K562 (cell line): ENCODE data around the gene EMC9. TPM values are rescaled to one million over a fixed set of nuclear protein-coding genes. Genes with fewer than 3 reads are reported as not detected.

Experiments used
- ADNP ChIP-seq: fragments of 200-800 bp; sonication (Bioruptor generic); IDR thresholded peaks from 2 replicates; pipeline ENCODE4 v1.6.1; 2016; ENCODE audit warnings: missing genetic modification characterization, missing compliant biosample characterization
- CC2D1A ChIP-seq: fragments of 450-650 bp; IDR thresholded peaks from 2 replicates; pipeline ENCODE4 v1.6.1; 2017; ENCODE audit warnings: mild to moderate bottlenecking
- CHCHD3 ChIP-seq: fragments of 250-450 bp; sonication (Bioruptor Pico); IDR thresholded peaks from 2 replicates; pipeline ENCODE4 v2.1.2; 2022; ENCODE audit warnings: mild to moderate bottlenecking
- COPS2 ChIP-seq: fragments of 450-650 bp; conservative IDR thresholded peaks from 2 replicates; pipeline ENCODE4 v1.6.1; 2016; ENCODE audit warnings: mild to moderate bottlenecking, moderate library complexity
- FOXA1 ChIP-seq: fragments of 450-650 bp; IDR thresholded peaks from 2 replicates; pipeline ENCODE4 v1.6.1; 2016; ENCODE audit warnings: mild to moderate bottlenecking, borderline replicate concordance
- FOXK1 ChIP-seq: sonication (generic); formaldehyde crosslinking; IDR thresholded peaks from 2 replicates; pipeline ENCODE4 v1.8.0; 2022; ENCODE audit warnings: missing genetic modification reagents, mild to moderate bottlenecking, borderline replicate concordance
- HMG20B ChIP-seq: fragments of 250-450 bp; sonication (Bioruptor Pico); IDR thresholded peaks from 2 replicates; pipeline ENCODE4 v1.5.0; 2021; ENCODE audit warnings: mild to moderate bottlenecking
- HNRNPK ChIP-seq: fragments of 200-400 bp; formaldehyde crosslinking; IDR thresholded peaks from one replicate; pipeline ENCODE4 v1.6.1; 2018; ENCODE audit warnings: mild to moderate bottlenecking, low read depth, low read length; ENCODE audit not compliant: poor library complexity, severe bottlenecking
- KDM1A ChIP-seq, 2 experiments: fragments of 450-650 bp; IDR thresholded peaks; 2 replicates each; pipeline ENCODE4 v1.6.1; 2016; ENCODE audit warnings: mild to moderate bottlenecking in 2 of 2
- MEF2A ChIP-seq: IDR thresholded peaks from 2 replicates; pipeline ENCODE4 v1.6.1; 2011; ENCODE audit warnings: low read depth, mild to moderate bottlenecking, low read length, moderate library complexity; ENCODE audit not compliant: control insufficient read depth
- MYC ChIP-seq, 2 experiments: fragments of 250-450 bp in 1 of 2; sonication (Bioruptor Pico) in 1 of 2; IDR thresholded peaks; 2 replicates each; pipeline versions ENCODE4 v1.5.1 to v1.6.1; 2012 to 2021; ENCODE audit warnings: low read depth in 2 of 2, borderline replicate concordance in 1 of 2, improper control_type of control experiment in 1 of 2, low read length in 1 of 2, mild to moderate bottlenecking in 1 of 2, moderate library complexity in 1 of 2
- NR1H2 ChIP-seq: sonication (generic); formaldehyde crosslinking; IDR thresholded peaks from 2 replicates; pipeline ENCODE4 v1.4.0; 2020; ENCODE audit warnings: mild to moderate bottlenecking, missing genetic modification reagents
- PHF20 ChIP-seq: fragments of 450-650 bp; IDR thresholded peaks from 2 replicates; pipeline ENCODE4 v1.6.1; 2018; ENCODE audit not compliant: partially characterized antibody
- PHF8 ChIP-seq: fragments of 200-600 bp; sonication (generic); IDR thresholded peaks from 2 replicates; pipeline ENCODE4 v1.6.1; 2012; ENCODE audit warnings: mixed run types, mild to moderate bottlenecking, inconsistent platforms, low read length, moderate library complexity, borderline replicate concordance
- POLR2B ChIP-seq: fragments of 450-650 bp; IDR thresholded peaks from 2 replicates; pipeline ENCODE4 v1.6.1; 2018; ENCODE audit warnings: low read depth; ENCODE audit not compliant: partially characterized antibody
- PTRF ChIP-seq: fragments of 450-650 bp; IDR thresholded peaks from 2 replicates; pipeline ENCODE4 v1.6.1; 2016; ENCODE audit warnings: mild to moderate bottlenecking, missing genetic modification characterization, missing compliant biosample characterization
- PURB ChIP-seq: sonication (generic); formaldehyde crosslinking; IDR thresholded peaks from 2 replicates; pipeline ENCODE4 v1.9.0; 2021; ENCODE audit warnings: low read depth, mild to moderate bottlenecking, missing genetic modification reagents
- PYGO2 ChIP-seq: fragments of 450-650 bp; IDR thresholded peaks from 2 replicates; pipeline ENCODE4 v1.6.1; 2016; ENCODE audit warnings: mild to moderate bottlenecking, missing genetic modification characterization, moderate library complexity, missing compliant biosample characterization
- TSC22D4 ChIP-seq: fragments of 450-650 bp; IDR thresholded peaks from 2 replicates; pipeline ENCODE4 v1.6.1; 2016; ENCODE audit warnings: missing genetic modification characterization, missing biosample characterization, control low read depth
- U2AF1 ChIP-seq: fragments of 200-400 bp; formaldehyde crosslinking; optimal IDR thresholded peaks from 2 replicates; pipeline ENCODE3; 2017; ENCODE audit warnings: mild to moderate bottlenecking, low read depth, low read length, moderate library complexity
- YBX1 ChIP-seq: fragments of 450-650 bp; IDR thresholded peaks from 2 replicates; pipeline ENCODE4 v1.7.1; 2016; ENCODE audit warnings: mild to moderate bottlenecking
- ZNF133 ChIP-seq: fragments of 250-450 bp; sonication (Bioruptor Pico); IDR thresholded peaks from 2 replicates; pipeline ENCODE4 v1.4.0; 2020; ENCODE audit warnings: mild to moderate bottlenecking
- ZNF140 ChIP-seq: fragments of 250-450 bp; sonication (Bioruptor Pico); IDR thresholded peaks from 2 replicates; pipeline ENCODE4 v1.8.0; 2021; ENCODE audit warnings: moderate library complexity, mild to moderate bottlenecking, inconsistent platforms
- ZNF232 ChIP-seq: sonication (generic); formaldehyde crosslinking; IDR thresholded peaks from 2 replicates; pipeline ENCODE4 v1.8.0; 2022; ENCODE audit warnings: mild to moderate bottlenecking, missing genetic modification reagents
- ZNF764 ChIP-seq: fragments of 250-450 bp; sonication (Bioruptor Pico); IDR thresholded peaks from 2 replicates; pipeline ENCODE4 v1.4.0; 2020; ENCODE audit warnings: low read depth, mild to moderate bottlenecking, moderate library complexity
- polyA plus RNA-seq, 8 experiments: library from polyadenylated mRNA; depleted of rRNA in 4 of 8; stranded (reverse) in 5 of 8; unstranded in 3 of 8; fragments of >200 nt; fragmentation: Nextera tagmentation in 2 of 8; fragmentation: Illumina TruSeq in 1 of 8; extraction: Ambion mirVana in 2 of 8; extraction: Trizol in 1 of 8; gene quantifications; 2 replicates each; pipeline versions ENCODE4 v1.2.1 to v1.2.3, GENCODE V29; 2011 to 2014; ENCODE audit warnings: inconsistent platforms in 1 of 8, missing spikeins in 1 of 8
- total RNA-seq, 7 experiments: library from RNA; depleted of rRNA in 6 of 7; stranded (reverse); fragments of >200 nt in 6 of 7; fragmentation: Illumina TruSeq in 2 of 7; extraction: Trizol in 2 of 7; gene quantifications; 2 replicates each; pipeline versions ENCODE4 v1.2.1 to v1.2.3, GENCODE V29; 2011 to 2021; ENCODE audit warnings: low replicate concordance in 1 of 7
- TF ChIP-seq, protein P1 (sequence below): fragments of 250-450 bp; sonication (Bioruptor Pico); IDR thresholded peaks from 2 replicates; pipeline ENCODE4 v1.9.0; 2021; ENCODE audit warnings: mild to moderate bottlenecking
- TF ChIP-seq, protein P2 (sequence below): sonication (generic); formaldehyde crosslinking; IDR thresholded peaks from 2 replicates; pipeline ENCODE4 v1.9.0; 2022; ENCODE audit warnings: mild to moderate bottlenecking, missing genetic modification reagents
- TF ChIP-seq, protein P3 (sequence below): fragments of 450-650 bp; IDR thresholded peaks from 2 replicates; pipeline ENCODE4 v1.6.1; 2016; ENCODE audit warnings: missing biosample characterization, missing genetic modification characterization

The EMC9 gene
- total and polyA plus RNA-seq, 9 of the 15 experiments (the other 6 are each of a cell fraction or from before 2014, with no cell fraction given), result 3.1 to 13.2 (median 7.8) TPM

DNA sequence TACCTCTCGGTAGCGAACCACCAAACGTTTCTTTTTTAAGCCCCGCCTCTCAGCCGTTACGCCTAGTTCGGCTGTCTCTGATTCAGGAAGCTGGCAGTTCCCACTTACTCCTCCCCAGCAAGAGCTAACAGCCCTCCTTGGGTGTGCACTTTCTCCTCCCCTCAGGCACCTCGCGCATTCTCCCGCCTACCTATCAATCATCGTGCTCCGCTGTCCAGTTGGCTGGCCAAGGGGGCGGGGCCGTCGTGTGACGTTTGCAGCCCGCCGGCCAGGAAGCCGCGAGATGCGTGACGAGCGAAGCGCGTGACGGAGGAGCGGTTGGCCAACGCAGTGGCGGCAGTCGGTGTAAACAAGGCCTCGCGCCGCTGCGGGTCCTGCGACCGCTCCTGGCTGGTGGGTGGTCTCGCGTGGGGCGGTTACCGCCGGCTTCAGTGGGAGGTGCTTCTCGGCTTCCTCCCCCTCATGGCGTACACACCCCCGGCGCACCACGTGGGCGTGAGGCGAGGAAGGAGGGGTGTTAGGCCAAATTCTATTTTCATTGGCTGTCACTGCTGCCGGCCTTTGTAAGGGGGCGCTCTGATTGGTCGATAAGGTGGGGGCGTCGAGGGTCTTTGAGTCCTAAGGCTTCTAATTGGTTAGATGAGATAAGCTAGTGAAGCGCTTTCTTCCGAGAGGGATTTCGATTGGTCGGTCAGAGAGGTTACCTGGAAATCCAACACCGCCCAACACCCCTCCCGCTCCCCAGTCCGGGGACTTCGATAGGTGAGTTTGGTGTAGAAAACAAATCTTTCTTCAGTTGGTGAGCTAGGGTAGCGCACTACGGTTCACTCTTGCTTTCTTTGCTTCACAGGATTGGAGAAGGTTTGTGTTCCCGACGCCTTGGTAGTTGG is 26.6 kb downstream of the EMC9 start, which contains the start of the genes DCAF11 and NRL (continued):
- TF ChIP-seq ZNF140 (CRISPR knock-in tag), result no peak
- TF ChIP-seq PHF20, result no peak
- TF ChIP-seq ZNF764 (CRISPR knock-in tag), result no peak
- peak; percentile 58; the same call in 1 of the 2 replicates for TF ChIP-seq PHF8
- TF ChIP-seq CHCHD3, result no peak
- no peak for TF ChIP-seq CC2D1A
- TF ChIP-seq PTRF (tag), result no peak
- no peak for TF ChIP-seq MEF2A
- no peak for TF ChIP-seq YBX1
- TF ChIP-seq TSC22D4 (tag), result no peak
- no peak for TF ChIP-seq ZNF133 (CRISPR knock-in tag)
- no peak for TF ChIP-seq HMG20B (CRISPR knock-in tag)
- no peak for TF ChIP-seq U2AF1
- TF ChIP-seq FOXK1 (CRISPR knock-in tag), result peak; percentile 96
- peak; percentile 97 for TF ChIP-seq MYC (IDR thresholded peaks at IDR 0.05; ENCODE audit: low read depth, low read length)
- peak; percentile 98 for TF ChIP-seq MYC (CRISPR knock-in tag; IDR thresholded peaks at IDR 0.05; ENCODE audit: borderline replicate concordance, low read depth)
- TF ChIP-seq, protein P1, sequence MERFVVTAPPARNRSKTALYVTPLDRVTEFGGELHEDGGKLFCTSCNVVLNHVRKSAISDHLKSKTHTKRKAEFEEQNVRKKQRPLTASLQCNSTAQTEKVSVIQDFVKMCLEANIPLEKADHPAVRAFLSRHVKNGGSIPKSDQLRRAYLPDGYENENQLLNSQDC (CRISPR knock-in tag), result no peak
- no peak for TF ChIP-seq POLR2B
- no peak for TF ChIP-seq NR1H2
- no peak for TF ChIP-seq ZNF232 (CRISPR knock-in tag)
- TF ChIP-seq, protein P2, sequence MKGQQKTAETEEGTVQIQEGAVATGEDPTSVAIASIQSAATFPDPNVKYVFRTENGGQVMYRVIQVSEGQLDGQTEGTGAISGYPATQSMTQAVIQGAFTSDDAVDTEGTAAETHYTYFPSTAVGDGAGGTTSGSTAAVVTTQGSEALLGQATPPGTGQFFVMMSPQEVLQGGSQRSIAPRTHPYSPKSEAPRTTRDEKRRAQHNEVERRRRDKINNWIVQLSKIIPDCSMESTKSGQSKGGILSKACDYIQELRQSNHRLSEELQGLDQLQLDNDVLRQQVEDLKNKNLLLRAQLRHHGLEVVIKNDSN, result peak; percentile 96
- no peak for TF ChIP-seq HNRNPK
- TF ChIP-seq KDM1A (IDR thresholded peaks at IDR 0.05), result no peak
- TF ChIP-seq PYGO2, result no peak
- no peak for TF ChIP-seq FOXA1
- TF ChIP-seq COPS2, result no peak
- TF ChIP-seq ADNP (tag), result no peak
- no peak for TF ChIP-seq PURB (CRISPR knock-in tag)
- TF ChIP-seq, protein P3, sequence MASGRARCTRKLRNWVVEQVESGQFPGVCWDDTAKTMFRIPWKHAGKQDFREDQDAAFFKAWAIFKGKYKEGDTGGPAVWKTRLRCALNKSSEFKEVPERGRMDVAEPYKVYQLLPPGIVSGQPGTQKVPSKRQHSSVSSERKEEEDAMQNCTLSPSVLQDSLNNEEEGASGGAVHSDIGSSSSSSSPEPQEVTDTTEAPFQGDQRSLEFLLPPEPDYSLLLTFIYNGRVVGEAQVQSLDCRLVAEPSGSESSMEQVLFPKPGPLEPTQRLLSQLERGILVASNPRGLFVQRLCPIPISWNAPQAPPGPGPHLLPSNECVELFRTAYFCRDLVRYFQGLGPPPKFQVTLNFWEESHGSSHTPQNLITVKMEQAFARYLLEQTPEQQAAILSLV (tag), result no peak
